SIG-M5 treated with dmso at 0.1 percent for 504 hours (cell line): ENCODE data around the gene LIMA1.
"Not testable (repeated sequence)": the region's sequence is repeated elsewhere in the genome, so short reads cannot be mapped to it uniquely, and the experiment has no call there.

ENCODE experiments used
- DNase-seq: peaks from one replicate; lab custom pipeline; 2025; ENCODE audit not compliant: unreplicated experiment; lab: John Stamatoyannopoulos, UW

The LIMA1 gene

GRCh38 chr12:50219544-50219943 lies 63.8 kb downstream of the LIMA1 start:
- DNase-seq, result no peak

- DNase-seq, result not testable (repeated sequence)
Measured at GRCh38 chr12:50219001-50219400, 64.3 kb downstream of the LIMA1 start.

DNA sequence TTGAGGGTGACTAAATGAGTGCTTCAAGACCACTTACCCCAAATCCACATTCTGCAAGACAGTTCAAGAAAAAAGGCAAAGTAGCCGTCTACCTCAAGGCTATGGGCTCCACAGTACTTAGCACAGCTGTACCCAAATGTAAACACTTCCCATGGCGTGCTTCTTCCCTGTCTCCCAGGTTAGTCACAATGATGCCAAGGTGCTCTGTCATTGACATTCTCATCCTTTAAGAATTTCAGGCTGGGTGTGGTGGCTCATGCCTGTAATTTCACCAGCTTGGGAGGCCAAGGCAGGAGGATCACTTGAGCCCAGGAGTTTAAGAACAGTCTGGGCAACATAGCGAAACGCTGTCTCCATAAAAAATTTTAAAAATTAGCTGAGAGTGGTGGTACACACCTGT lies 64.9 kb downstream of the LIMA1 start:
- no peak for DNase-seq

DNA sequence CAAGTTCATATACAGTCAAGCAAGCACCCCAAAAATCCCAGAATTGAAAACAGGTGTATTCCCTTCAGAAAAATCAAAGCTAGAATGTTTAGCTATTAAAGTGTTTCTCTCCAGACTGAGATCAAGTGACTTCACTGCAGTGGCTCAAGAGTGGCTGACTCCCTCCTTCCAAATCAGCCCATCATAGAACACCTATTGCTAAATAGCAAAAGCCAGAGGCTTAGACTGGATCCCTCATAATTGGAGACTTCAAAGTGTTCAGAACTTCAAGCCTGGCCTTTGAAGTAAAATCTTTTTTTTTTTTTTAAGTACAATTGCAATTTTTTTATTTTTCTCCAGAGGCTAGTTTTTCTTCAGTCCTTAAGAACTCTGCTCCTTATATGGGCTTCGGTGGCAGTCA lies 66.1 kb downstream of the LIMA1 start:
- DNase-seq, result no peak

- DNase-seq, result no peak
Measured at GRCh38 chr12:50215033-50215432, 68.3 kb downstream of the LIMA1 start.

DNA sequence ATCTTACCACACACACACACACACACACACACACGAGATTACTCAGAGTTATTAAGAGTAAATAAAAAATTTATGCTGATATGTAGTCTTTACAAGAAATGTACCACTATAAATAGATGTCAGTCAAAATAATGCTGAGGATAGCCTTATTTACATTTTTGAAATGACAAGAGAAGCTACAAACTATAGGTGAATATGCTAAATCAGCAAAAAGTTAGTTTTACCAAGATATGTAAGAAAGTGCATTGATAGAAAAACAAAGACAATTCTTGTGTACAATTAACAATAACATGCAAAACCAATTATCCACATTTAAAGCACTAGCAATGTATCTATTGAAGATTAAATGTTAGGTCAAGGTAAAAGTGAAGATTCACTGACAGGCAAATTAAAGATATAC lies 69.3 kb downstream of the LIMA1 start:
- no peak for DNase-seq

- no peak for DNase-seq
Measured at GRCh38 chr12:50213439-50213838, 69.9 kb downstream of the LIMA1 start.

DNA sequence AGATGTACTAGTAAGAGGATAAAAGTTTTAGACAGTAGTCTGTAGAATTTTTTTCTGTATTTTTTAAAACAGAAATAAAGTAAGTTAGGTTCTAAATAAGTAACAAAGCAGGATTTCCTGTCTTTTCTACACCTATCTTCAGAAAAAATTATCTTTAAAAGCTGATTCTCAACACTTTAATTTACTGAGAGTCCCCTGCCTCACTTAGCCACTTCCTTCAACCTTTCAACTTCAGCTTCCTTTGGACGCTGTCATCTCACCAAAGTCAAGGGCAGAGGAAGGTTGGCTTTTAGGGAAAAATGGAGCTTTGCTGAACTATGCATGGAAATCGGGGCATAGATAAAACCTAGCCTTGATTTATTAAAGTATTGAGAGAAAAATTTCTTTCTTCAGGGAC lies 71.3 kb downstream of the LIMA1 start:
- DNase-seq, result no peak

- DNase-seq, result no peak
Measured at GRCh38 chr12:50211392-50212070, 71.8 kb downstream of the LIMA1 start.

DNA sequence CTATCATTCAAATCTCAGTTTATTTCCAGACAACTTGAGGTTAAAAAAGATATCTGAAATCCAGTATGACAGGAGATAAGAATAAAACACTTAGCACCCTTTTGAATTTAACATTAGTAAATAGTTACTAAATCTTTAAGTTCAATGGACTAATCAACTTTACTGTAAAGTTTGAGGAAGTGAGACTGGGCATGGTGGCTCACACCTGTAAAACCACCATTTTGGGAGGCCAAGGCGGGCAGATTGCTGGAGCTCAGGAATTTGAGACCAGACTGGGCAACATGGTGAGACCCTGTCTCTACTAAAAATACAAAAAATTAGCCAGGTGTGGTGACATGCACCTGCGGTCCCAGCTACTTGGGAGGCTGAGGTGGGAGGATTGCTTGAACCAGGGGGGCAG lies 75.9 kb downstream of the LIMA1 start:
- no peak for DNase-seq

DNA sequence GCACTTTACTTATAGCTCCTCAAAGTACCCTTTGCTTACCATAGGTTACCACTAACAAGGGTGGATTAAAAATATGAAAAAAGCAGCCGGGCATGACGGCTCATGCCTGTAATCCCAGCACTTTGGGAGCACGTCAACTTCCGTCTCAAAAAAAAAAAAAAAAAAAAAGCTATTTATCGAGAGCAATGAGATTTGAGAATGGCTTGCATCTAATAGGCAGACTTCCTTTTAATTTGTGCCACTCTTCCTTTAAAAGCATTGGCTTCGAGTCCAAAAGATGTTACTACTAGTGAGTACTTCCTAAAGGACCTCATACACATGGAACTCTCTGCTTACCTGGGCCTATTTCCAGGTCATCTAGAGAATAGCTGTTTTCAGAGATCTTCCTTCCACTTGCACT lies 77.7 kb downstream of the LIMA1 start:
- no peak for DNase-seq

DNA sequence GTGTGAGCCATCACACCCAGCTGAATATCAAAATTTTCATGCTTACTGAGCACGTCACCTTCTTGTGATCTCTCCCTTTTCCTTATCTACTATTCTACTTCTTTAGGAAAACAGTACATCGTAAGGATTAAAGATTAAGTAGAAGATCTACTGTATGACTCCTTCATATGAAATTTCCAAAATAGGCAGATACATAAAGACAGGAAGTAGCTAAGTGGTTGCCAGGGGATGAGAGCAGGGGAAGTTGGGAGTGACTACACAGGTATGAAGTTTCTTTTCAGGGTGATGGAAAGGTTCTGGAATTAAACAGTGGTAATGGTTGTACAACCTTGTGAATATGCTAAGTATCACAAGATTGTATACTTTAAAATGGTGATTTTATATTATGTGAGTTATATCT lies 79.6 kb downstream of the LIMA1 start:
- DNase-seq, result no peak

DNA sequence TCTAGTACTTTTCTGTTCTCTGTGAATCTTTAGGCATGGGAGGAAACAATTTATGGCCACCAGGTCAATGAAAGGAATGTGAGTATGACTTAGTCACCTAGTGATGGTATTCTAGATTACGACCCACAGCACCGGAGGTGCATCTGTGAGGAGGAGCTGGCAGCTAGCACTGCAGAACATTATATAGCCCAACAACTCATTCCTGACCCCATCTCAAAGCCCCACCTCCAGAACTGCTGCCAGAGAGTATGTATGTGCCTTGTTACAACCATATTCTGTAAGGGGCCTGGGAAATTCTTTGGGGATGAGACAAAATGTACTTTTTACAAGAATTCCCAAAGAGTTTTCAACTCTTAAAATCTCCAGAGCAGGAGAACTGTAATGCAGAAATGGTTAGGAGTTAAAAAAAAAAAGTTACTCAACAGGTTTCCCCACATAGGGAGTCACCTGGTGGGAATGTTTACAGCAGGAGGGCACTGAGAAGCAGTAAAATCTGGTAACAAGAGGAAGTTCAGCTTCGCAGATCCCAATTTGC lies 81.3 kb downstream of the LIMA1 start:
- peak; percentile 61 for DNase-seq

- DNase-seq, result no peak
Measured at GRCh38 chr12:50200552-50201273, 82.6 kb downstream of the LIMA1 start.

DNA sequence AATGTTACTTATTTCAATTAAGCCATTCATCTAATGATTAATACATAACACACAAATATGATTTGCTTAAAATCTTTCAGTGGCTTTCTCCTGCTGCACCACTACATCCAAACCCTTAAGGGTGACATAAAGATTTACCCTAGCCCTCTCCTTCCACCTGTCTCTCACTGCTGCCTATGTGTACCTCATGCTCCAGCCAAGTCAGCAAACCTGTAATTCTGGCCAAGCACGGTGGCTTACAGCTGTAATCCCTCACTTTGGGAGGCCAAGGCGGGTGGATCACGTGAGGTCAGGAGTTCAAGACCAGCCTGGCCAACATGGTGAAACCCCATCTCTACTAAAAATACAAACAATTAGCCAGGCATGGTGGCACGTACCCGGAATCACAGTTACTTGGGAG lies 84.5 kb downstream of the LIMA1 start:
- no peak for DNase-seq

- DNase-seq, result no peak
Measured at GRCh38 chr12:50197297-50197727, 86.0 kb downstream of the LIMA1 start.

- DNase-seq, result no peak
Measured at GRCh38 chr12:50196537-50196936, 86.8 kb downstream of the LIMA1 start.

GRCh38 chr12:50195832-50196231 lies 87.5 kb downstream of the LIMA1 start:
- DNase-seq, result no peak

- no peak for DNase-seq
Measured at GRCh38 chr12:50192908-50193307, 90.4 kb downstream of the LIMA1 start.

GRCh38 chr12:50192236-50192635 lies 91.1 kb downstream of the LIMA1 start:
- DNase-seq, result no peak

- DNase-seq, result no peak
Measured at GRCh38 chr12:50190859-50191258, 92.5 kb downstream of the LIMA1 start.

GRCh38 chr12:50188875-50189575 lies 94.3 kb downstream of the LIMA1 start:
- no peak for DNase-seq
